Measurements from ENCODE around the gene TSPAN17.

TSPAN17 gene

DNA sequence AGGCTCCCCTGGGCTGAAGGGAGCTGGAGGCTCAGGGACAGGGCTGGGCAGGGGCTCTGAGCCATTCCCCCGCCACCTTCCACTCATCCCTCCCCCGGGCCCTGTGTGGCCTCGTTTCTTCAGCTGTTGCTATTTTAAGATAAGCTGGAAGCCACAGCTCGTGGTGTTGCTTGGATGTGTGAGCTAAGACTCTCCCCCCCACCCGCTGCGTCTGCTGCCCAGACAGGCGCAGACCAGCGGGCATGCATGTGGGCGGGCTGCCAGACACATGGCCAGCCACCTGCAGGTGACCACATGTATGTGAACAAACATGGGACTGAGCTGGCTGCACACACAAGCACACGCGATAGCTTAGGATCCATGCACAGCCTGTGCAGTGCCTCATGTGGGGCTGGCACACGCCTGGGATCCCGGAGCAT, 25.6 kb upstream of the TSPAN17 start:
- no peaks in the 10 kb centered on the region for H3K36me3 ChIP-seq (ENCODE audit: control insufficient read depth in 2 of 2, insufficient read depth in 2 of 2, low read length in 2 of 2)
- H3K9me3 ChIP-seq (ENCODE audit: control insufficient read depth in 2 of 2, low read length in 2 of 2): no peaks in the 10 kb centered on the region
- H3K9ac ChIP-seq (ENCODE audit: low read depth in 1 of 2, low read length in 2 of 2): no peak overlapping the region
- peaks cover 54% of the 10 kb centered on the region in 2 donors for H3K27me3 ChIP-seq (ENCODE audit: control insufficient read depth in 2 of 2, insufficient read depth in 2 of 2, low read length in 2 of 2)
- peaks cover under 1 to 4% of the 10 kb centered on the region in 2 donors for H3K4me1 ChIP-seq (ENCODE audit: control insufficient read depth in 2 of 2, insufficient read depth in 2 of 2, low read length in 2 of 2)
- no peak overlapping the region for H3K27ac ChIP-seq (ENCODE audit: low read depth in 2 of 2, low read length in 2 of 2)
- H3K4me3 ChIP-seq (ENCODE audit: low read length in 2 of 2): no peak overlapping the region

DNA sequence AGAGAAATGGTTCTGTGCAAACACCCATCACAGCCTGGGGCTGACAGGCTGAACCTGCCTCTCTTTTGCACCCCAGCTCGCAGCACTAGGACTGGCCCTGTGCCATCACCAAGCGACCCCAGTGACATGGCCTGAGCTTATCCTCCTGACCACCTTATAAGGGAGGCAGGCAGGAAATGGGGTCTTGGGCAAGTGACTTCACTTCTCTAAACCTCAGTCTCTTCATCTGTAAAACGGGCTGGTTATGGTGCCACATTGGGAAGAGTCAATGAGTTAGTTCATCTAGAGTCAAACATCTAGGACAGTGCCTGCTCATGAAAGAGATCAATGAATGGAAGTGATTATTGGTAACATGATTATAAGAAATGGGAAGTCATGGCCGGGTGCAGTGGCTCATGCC, 23.1 kb upstream of the TSPAN17 start:
- H3K9ac ChIP-seq (ENCODE audit: low read depth in 1 of 2, low read length in 2 of 2): no peak overlapping the region
- no peaks in the 10 kb centered on the region for H3K36me3 ChIP-seq (ENCODE audit: control insufficient read depth in 2 of 2, insufficient read depth in 2 of 2, low read length in 2 of 2)
- H3K4me3 ChIP-seq (ENCODE audit: low read length in 2 of 2): no peak overlapping the region
- peaks cover 56 to 57% of the 10 kb centered on the region in 2 donors for H3K27me3 ChIP-seq (ENCODE audit: control insufficient read depth in 2 of 2, insufficient read depth in 2 of 2, low read length in 2 of 2)
- H3K27ac ChIP-seq (ENCODE audit: low read depth in 2 of 2, low read length in 2 of 2): no peak overlapping the region
- H3K9me3 ChIP-seq (ENCODE audit: control insufficient read depth in 2 of 2, low read length in 2 of 2): no peaks in the 10 kb centered on the region
- H3K4me1 ChIP-seq (ENCODE audit: control insufficient read depth in 2 of 2, insufficient read depth in 2 of 2, low read length in 2 of 2): peaks cover 3 to 4% of the 10 kb centered on the region in 2 donors

- Histone ChIP-seq H3K36me3 (ENCODE audit: control insufficient read depth in 2 of 2, insufficient read depth in 2 of 2, low read length in 2 of 2) (no peaks in the 10 kb centered on the region), H3K27ac (ENCODE audit: low read depth in 2 of 2, low read length in 2 of 2) (no peak overlapping the region), H3K9me3 (ENCODE audit: control insufficient read depth in 2 of 2, low read length in 2 of 2) (no peaks in the 10 kb centered on the region), H3K9ac (ENCODE audit: low read depth in 1 of 2, low read length in 2 of 2) (no peak overlapping the region), H3K4me3 (ENCODE audit: low read length in 2 of 2) (no peak overlapping the region), H3K4me1 (ENCODE audit: control insufficient read depth in 2 of 2, insufficient read depth in 2 of 2, low read length in 2 of 2) (peaks cover 5 to 7% of the 10 kb centered on the region in 2 donors), H3K27me3 (ENCODE audit: control insufficient read depth in 2 of 2, insufficient read depth in 2 of 2, low read length in 2 of 2) (peaks cover 54 to 57% of the 10 kb centered on the region in 2 donors)
Measured at GRCh38 chr5:176624938-176625337, 22.3 kb upstream of the TSPAN17 start.

DNA sequence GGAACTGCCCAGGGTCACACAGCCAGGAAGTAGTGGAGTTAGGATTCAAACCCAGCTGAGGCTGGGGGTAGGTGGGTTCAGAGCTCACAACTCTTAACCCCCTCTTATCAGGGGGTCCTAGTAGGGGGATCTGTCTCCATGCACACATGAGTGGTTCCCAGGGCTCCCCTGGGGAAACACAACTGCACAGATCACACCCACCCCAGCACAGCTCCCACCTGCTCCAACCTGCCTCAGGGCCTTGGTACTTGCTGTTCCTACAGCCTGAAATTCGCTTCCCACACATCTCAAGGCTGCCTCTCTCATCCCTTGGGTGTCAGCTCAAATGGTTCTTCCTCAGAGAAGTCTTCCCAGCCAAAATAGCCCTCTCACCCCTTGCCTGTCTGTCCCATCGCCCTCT, 21.8 kb upstream of the TSPAN17 start:
- Histone ChIP-seq H3K4me3 (ENCODE audit: low read length in 2 of 2) (no peak overlapping the region), H3K36me3 (ENCODE audit: control insufficient read depth in 2 of 2, insufficient read depth in 2 of 2, low read length in 2 of 2) (no peaks in the 10 kb centered on the region), H3K4me1 (ENCODE audit: control insufficient read depth in 2 of 2, insufficient read depth in 2 of 2, low read length in 2 of 2) (peaks cover 5 to 9% of the 10 kb centered on the region in 2 donors), H3K27ac (ENCODE audit: low read depth in 2 of 2, low read length in 2 of 2) (no peak overlapping the region), H3K9ac (ENCODE audit: low read depth in 1 of 2, low read length in 2 of 2) (no peak overlapping the region), H3K9me3 (ENCODE audit: control insufficient read depth in 2 of 2, low read length in 2 of 2) (no peaks in the 10 kb centered on the region), H3K27me3 (ENCODE audit: control insufficient read depth in 2 of 2, insufficient read depth in 2 of 2, low read length in 2 of 2) (peaks cover 52 to 58% of the 10 kb centered on the region in 2 donors)

DNA sequence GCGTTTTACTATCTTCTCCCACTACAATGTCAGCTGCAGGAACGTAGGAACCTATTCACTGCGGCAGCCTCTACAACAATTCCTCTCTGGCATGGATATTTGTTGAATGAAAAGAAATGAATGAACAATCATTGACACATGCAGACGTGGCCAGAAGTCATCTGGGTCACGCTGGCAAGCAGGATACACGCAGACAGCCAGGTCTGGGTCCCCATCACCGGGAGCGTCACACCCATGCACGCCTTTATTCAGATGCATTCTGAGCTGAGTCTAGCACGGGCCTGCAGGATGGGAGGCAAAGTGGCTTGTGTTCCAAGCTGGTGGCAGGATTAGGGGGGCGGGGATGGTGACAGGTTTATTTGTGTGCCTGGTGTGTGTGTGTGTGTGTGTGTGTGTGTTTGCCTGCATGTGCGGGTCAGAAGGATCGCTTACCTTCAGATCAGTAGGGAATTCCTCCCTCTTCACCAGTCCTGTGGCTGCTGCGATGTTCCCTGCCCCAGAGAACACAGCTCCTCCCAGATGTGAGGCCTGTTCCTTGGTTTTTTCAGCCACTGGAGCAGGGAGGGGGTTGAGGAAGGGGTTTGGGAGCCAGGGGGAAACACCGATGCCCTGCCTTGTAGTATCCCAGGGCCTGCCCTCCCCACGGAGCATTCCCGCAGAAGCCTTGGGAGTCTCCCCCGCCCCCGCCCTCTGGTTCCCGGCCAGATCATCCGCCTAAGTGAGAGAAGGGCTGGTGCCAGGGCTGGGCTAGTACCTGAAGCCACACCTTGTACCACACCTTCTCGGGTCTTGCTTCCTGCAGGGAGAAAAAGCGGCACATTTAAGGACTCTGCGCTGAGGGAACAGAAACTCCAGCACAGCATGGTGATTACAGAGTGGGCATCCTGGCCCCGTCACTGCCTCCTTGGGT, 21.1 kb upstream of the TSPAN17 start:
- Histone ChIP-seq H3K27me3 (ENCODE audit: control insufficient read depth in 2 of 2, insufficient read depth in 2 of 2, low read length in 2 of 2) (peaks cover 52 to 58% of the 10 kb centered on the region in 2 donors), H3K4me3 (ENCODE audit: low read length in 2 of 2) (no peak overlapping the region), H3K27ac (ENCODE audit: low read depth in 2 of 2, low read length in 2 of 2) (no peak overlapping the region), H3K9me3 (ENCODE audit: control insufficient read depth in 2 of 2, low read length in 2 of 2) (no peaks in the 10 kb centered on the region), H3K9ac (ENCODE audit: low read depth in 1 of 2, low read length in 2 of 2) (no peak overlapping the region), H3K4me1 (ENCODE audit: control insufficient read depth in 2 of 2, insufficient read depth in 2 of 2, low read length in 2 of 2) (peaks cover 5 to 10% of the 10 kb centered on the region in 2 donors), H3K36me3 (ENCODE audit: control insufficient read depth in 2 of 2, insufficient read depth in 2 of 2, low read length in 2 of 2) (no peaks in the 10 kb centered on the region)

- H3K9me3 ChIP-seq (ENCODE audit: control insufficient read depth in 2 of 2, low read length in 2 of 2): no peaks in the 10 kb centered on the region
- H3K4me1 ChIP-seq (ENCODE audit: control insufficient read depth in 2 of 2, insufficient read depth in 2 of 2, low read length in 2 of 2): peaks cover 5 to 10% of the 10 kb centered on the region in 2 donors
- peaks cover 55 to 58% of the 10 kb centered on the region in 2 donors for H3K27me3 ChIP-seq (ENCODE audit: control insufficient read depth in 2 of 2, insufficient read depth in 2 of 2, low read length in 2 of 2)
- H3K36me3 ChIP-seq (ENCODE audit: control insufficient read depth in 2 of 2, insufficient read depth in 2 of 2, low read length in 2 of 2): no peaks in the 10 kb centered on the region
- H3K9ac ChIP-seq (ENCODE audit: low read depth in 1 of 2, low read length in 2 of 2): no peak overlapping the region
- no peak overlapping the region for H3K4me3 ChIP-seq (ENCODE audit: low read length in 2 of 2)
- H3K27ac ChIP-seq (ENCODE audit: low read depth in 2 of 2, low read length in 2 of 2): no peak overlapping the region
Measured at GRCh38 chr5:176626876-176627236, 20.4 kb upstream of the TSPAN17 start.

DNA sequence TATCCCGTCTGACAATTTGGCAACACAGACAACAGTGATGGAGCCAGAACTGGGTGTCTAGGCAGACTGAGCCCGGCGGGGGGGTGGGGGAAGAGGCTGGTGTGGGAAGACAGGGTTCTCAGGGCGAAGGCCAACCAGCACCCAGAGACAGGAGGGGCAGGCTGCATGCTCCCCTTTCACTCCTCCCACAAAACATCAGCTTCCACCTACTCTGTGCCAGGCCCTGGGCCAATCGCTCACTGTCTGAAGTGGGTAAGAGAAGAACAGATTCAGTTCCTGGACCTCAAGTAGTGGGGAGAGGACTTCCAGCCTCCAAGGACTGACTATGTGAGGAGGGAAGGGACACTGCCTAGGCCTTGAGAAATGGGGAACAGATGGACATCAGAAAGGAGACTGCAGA, 19.7 kb upstream of the TSPAN17 start:
- Histone ChIP-seq H3K27ac (ENCODE audit: low read depth in 2 of 2, low read length in 2 of 2) (no peak overlapping the region), H3K9ac (ENCODE audit: low read depth in 1 of 2, low read length in 2 of 2) (no peak overlapping the region), H3K36me3 (ENCODE audit: control insufficient read depth in 2 of 2, insufficient read depth in 2 of 2, low read length in 2 of 2) (no peaks in the 10 kb centered on the region), H3K27me3 (ENCODE audit: control insufficient read depth in 2 of 2, insufficient read depth in 2 of 2, low read length in 2 of 2) (peaks cover 53 to 56% of the 10 kb centered on the region in 2 donors), H3K4me1 (ENCODE audit: control insufficient read depth in 2 of 2, insufficient read depth in 2 of 2, low read length in 2 of 2) (peaks cover 5 to 10% of the 10 kb centered on the region in 2 donors), H3K9me3 (ENCODE audit: control insufficient read depth in 2 of 2, low read length in 2 of 2) (no peaks in the 10 kb centered on the region), H3K4me3 (ENCODE audit: low read length in 2 of 2) (no peak overlapping the region)

DNA sequence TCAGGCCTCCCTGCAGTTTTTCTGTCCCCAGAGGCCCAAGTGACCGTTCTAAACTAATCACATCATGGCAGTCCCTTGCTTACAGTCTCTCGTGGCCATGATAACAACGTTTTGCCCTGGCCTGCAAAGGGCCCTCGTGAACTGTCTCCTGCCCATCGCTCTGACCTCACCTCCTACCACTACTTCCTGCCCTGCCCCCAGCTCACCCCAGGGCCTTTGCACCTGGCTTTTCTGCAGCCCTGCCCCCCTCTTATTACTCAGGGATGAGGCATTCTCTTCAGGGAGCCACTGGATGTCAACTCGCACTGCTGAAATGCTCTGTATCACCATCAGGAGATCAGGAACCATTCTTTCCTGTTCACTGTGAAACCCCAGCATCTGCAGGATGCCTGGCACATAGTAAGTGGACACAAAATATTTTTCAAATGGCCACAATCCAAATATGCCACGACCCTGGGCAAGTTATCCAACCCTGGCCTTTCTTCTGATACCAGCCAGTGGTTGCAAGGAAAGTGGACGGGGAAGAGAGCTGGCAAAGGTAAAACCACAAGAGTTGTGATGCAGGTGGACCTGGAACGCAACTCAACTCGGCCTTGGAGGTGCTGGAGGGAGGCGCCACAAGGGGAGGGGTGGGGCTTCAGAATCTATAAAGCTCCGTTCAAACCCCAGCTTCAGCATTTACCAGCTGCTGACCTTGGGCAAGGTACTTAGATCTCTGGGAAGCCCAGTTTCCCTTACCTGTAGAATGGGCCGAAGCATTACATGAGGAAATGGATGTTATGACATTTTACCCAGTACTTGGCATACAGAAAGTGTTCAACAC, 18.7 kb upstream of the TSPAN17 start:
- H3K9me3 ChIP-seq (ENCODE audit: control insufficient read depth in 2 of 2, low read length in 2 of 2): no peaks in the 10 kb centered on the region
- H3K27me3 ChIP-seq (ENCODE audit: control insufficient read depth in 2 of 2, insufficient read depth in 2 of 2, low read length in 2 of 2): peaks cover 60 to 65% of the 10 kb centered on the region in 2 donors
- no peak overlapping the region for H3K4me3 ChIP-seq (ENCODE audit: low read length in 2 of 2)
- H3K4me1 ChIP-seq (ENCODE audit: control insufficient read depth in 2 of 2, insufficient read depth in 2 of 2, low read length in 2 of 2): peaks cover 5 to 10% of the 10 kb centered on the region in 2 donors
- no peak overlapping the region for H3K9ac ChIP-seq (ENCODE audit: low read depth in 1 of 2, low read length in 2 of 2)
- H3K27ac ChIP-seq (ENCODE audit: low read depth in 2 of 2, low read length in 2 of 2): no peak overlapping the region
- H3K36me3 ChIP-seq (ENCODE audit: control insufficient read depth in 2 of 2, insufficient read depth in 2 of 2, low read length in 2 of 2): no peaks in the 10 kb centered on the region

- no peak overlapping the region for H3K9ac ChIP-seq (ENCODE audit: low read depth in 1 of 2, low read length in 2 of 2)
- H3K4me3 ChIP-seq (ENCODE audit: low read length in 2 of 2): no peak overlapping the region
- peaks cover 63 to 65% of the 10 kb centered on the region in 2 donors for H3K27me3 ChIP-seq (ENCODE audit: control insufficient read depth in 2 of 2, insufficient read depth in 2 of 2, low read length in 2 of 2)
- no peaks in the 10 kb centered on the region for H3K36me3 ChIP-seq (ENCODE audit: control insufficient read depth in 2 of 2, insufficient read depth in 2 of 2, low read length in 2 of 2)
- peaks cover 5 to 10% of the 10 kb centered on the region in 2 donors for H3K4me1 ChIP-seq (ENCODE audit: control insufficient read depth in 2 of 2, insufficient read depth in 2 of 2, low read length in 2 of 2)
- H3K9me3 ChIP-seq (ENCODE audit: control insufficient read depth in 2 of 2, low read length in 2 of 2): no peaks in the 10 kb centered on the region
- H3K27ac ChIP-seq (ENCODE audit: low read depth in 2 of 2, low read length in 2 of 2): no peak overlapping the region
Measured at GRCh38 chr5:176629317-176629852, 17.9 kb upstream of the TSPAN17 start.
